BJ (cell line): Measurements from ENCODE around the gene ABCC2. TPM values are rescaled to one million over a fixed set of nuclear protein-coding genes. Genes with fewer than 3 reads are reported as not detected.
A peak's percentile ranks its signal among the peaks of the same experiment; 100 is the strongest.
"Not testable (repeated sequence)": the region's sequence is repeated elsewhere in the genome, so short reads cannot be mapped to it uniquely, and the experiment has no call there.

Experiments used
- CTCF ChIA-PET: fragments of 350-600 bp; formaldehyde crosslinking; extraction: SDS; loops from one replicate; lab custom pipeline; 2021; ENCODE audit warnings: antibody characterized with exemption, inconsistent platforms; lab: Yijun Ruan, JAX
- POLR2A ChIA-PET: fragments of 300-600 bp; sonication (Branson Sonifier 250); formaldehyde crosslinking; extraction: SDS; loops from one replicate; lab custom pipeline; 2021; ENCODE audit warnings: antibody characterized with exemption; lab: Charles Lee
- DNase-seq: peaks from one replicate; pipeline ENCODE4 v3.0.0-alpha.2; 2011; ENCODE audit warnings: low read depth
- H3K27me3 ChIP-seq: 2 replicates; pipeline ENCODE4 v1.6.0; 2011; ENCODE audit warnings: low read length; ENCODE audit not compliant: control insufficient read depth, insufficient read depth
- H3K36me3 ChIP-seq: 2 replicates; pipeline ENCODE4 v1.5.1; 2011; ENCODE audit warnings: low read length; ENCODE audit not compliant: control insufficient read depth, insufficient read depth
- H3K4me3 ChIP-seq: 2 replicates; pipeline ENCODE4 v1.5.1; 2011; ENCODE audit warnings: low read depth, mild to moderate bottlenecking, control low read depth, low read length
- polyA plus RNA-seq: library from polyadenylated mRNA; depleted of rRNA; stranded (reverse); fragments of >200 nt; gene quantifications from 2 replicates; pipeline ENCODE4 v1.2.3, GENCODE V29; 2011
- TF ChIP-seq, protein P1 (sequence below): IDR thresholded peaks from 2 replicates; pipeline ENCODE4 v1.5.1; 2011; ENCODE audit warnings: low read depth, mild to moderate bottlenecking, control low read depth, inconsistent platforms, low read length, moderate library complexity; ENCODE audit not compliant: insufficient read depth

Gene ABCC2
- polyA plus RNA-seq, 1 experiment, result 0.23 TPM

- TF ChIP-seq, protein P1, sequence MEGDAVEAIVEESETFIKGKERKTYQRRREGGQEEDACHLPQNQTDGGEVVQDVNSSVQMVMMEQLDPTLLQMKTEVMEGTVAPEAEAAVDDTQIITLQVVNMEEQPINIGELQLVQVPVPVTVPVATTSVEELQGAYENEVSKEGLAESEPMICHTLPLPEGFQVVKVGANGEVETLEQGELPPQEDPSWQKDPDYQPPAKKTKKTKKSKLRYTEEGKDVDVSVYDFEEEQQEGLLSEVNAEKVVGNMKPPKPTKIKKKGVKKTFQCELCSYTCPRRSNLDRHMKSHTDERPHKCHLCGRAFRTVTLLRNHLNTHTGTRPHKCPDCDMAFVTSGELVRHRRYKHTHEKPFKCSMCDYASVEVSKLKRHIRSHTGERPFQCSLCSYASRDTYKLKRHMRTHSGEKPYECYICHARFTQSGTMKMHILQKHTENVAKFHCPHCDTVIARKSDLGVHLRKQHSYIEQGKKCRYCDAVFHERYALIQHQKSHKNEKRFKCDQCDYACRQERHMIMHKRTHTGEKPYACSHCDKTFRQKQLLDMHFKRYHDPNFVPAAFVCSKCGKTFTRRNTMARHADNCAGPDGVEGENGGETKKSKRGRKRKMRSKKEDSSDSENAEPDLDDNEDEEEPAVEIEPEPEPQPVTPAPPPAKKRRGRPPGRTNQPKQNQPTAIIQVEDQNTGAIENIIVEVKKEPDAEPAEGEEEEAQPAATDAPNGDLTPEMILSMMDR, result peak; percentile 75
- ChIA-PET CTCF (interaction anchor here (0.7 to 11.5 kb wide), 10 partner anchors 9 to 192 kb away, joined by 3 to 141 read pairs (median 4); partner anchors contain the start of gene DNMBP), POLR2A (no interaction called here)
- DNase-seq, result peak; percentile 41
- no peak overlapping the region for H3K4me3 ChIP-seq
- no peaks in the 10 kb centered on the region for H3K27me3 ChIP-seq
- H3K36me3 ChIP-seq, result no peaks in the 10 kb centered on the region
These were observed 72.4 kb downstream of the ABCC2 start for GRCh38 chr10:99854860-99855259.

DNA sequence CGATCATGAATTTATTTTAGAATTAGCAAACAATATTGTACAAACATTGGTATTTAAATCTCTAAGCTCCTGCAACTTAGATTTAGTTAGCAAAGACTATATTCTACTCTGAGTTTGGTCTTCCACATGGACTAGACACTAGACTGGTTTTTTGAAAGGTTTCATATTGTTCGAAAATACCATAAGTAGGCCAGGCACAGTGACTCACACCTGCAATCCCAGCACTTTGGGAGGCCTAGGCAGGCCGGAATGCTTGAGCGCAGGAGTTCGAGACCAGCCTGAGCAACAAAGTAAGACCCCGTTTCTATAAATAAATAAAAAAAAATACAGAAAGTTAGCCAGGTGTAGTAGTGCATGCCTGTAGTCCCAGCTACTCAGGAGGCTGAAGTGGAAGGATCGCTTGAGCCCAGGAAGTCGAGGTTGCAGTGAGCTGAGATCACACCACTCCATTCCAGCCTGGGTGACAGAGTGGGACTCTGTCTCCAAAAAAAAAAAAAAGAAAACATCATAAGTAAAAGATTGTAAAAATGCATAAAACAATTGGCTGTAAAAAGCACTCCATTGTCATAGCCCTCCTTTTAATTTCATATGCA is 73.1 kb downstream of the ABCC2 start:
- no peak overlapping the region for H3K4me3 ChIP-seq
- no peaks in the 10 kb centered on the region for H3K27me3 ChIP-seq
- CTCF ChIA-PET, result interaction anchor here (0.7 to 11.5 kb wide), 8 partner anchors 10 to 192 kb away, joined by 3 to 141 read pairs (median 4); partner anchors contain the start of gene DNMBP
- TF ChIP-seq, protein P1, result no peak
- POLR2A ChIA-PET, result no interaction called here
- H3K36me3 ChIP-seq, result no peaks in the 10 kb centered on the region
- no peak for DNase-seq

- no peaks in the 10 kb centered on the region for H3K27me3 ChIP-seq
- POLR2A ChIA-PET, result no interaction called here
- TF ChIP-seq, protein P1, result no peak
- CTCF ChIA-PET, result interaction anchor here (0.6 to 11.5 kb wide), 8 partner anchors 8 to 188 kb away, joined by 3 to 141 read pairs (median 4); partner anchors contain the start of gene DNMBP
- no peak overlapping the region for H3K4me3 ChIP-seq
- DNase-seq, result no peak
- H3K36me3 ChIP-seq, result no peaks in the 10 kb centered on the region
These were observed 76.4 kb downstream of the ABCC2 start for GRCh38 chr10:99858849-99859248.

DNA sequence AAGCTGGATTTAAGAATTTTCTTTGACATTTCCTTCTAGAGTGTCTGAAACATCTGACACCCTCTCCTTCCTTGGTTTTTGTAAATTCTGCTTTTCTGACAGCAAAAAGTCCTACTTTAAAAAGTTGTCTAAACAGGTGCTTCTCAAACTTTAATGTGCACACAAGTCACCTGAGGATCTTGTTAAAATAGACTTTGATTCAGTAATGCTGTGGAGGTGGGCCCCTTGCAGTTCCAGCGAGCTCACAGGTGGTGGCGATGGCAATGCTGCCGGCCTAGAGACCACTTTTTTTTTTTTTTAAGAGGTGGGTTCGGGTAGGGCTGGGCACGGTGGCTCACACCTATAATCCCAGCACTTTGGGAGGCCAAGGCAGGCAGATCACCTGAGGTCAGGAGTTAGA is 77.1 kb downstream of the ABCC2 start:
- TF ChIP-seq, protein P1, result peak; percentile 29
- DNase-seq, result no peak
- POLR2A ChIA-PET, result no interaction called here
- Histone ChIP-seq H3K36me3 (no peaks in the 10 kb centered on the region), H3K27me3 (no peaks in the 10 kb centered on the region), H3K4me3 (no peak overlapping the region)
- CTCF ChIA-PET, result interaction anchor here (0.6 to 11.5 kb wide), 7 partner anchors 11 to 188 kb away, joined by 3 to 141 read pairs (median 5); partner anchors contain the start of gene DNMBP

GRCh38 chr10:99860466-99860865 is 78.0 kb downstream of the ABCC2 start:
- DNase-seq, result no peak
- TF ChIP-seq, protein P1, result no peak
- POLR2A ChIA-PET, result no interaction called here
- Histone ChIP-seq H3K4me3 (no peak overlapping the region), H3K27me3 (no peaks in the 10 kb centered on the region), H3K36me3 (no peaks in the 10 kb centered on the region)
- CTCF ChIA-PET, result interaction anchor here (0.8 to 11.5 kb wide), 3 partner anchors 14 to 187 kb away, joined by 3 to 141 read pairs (median 10); partner anchors contain the start of gene DNMBP

DNA sequence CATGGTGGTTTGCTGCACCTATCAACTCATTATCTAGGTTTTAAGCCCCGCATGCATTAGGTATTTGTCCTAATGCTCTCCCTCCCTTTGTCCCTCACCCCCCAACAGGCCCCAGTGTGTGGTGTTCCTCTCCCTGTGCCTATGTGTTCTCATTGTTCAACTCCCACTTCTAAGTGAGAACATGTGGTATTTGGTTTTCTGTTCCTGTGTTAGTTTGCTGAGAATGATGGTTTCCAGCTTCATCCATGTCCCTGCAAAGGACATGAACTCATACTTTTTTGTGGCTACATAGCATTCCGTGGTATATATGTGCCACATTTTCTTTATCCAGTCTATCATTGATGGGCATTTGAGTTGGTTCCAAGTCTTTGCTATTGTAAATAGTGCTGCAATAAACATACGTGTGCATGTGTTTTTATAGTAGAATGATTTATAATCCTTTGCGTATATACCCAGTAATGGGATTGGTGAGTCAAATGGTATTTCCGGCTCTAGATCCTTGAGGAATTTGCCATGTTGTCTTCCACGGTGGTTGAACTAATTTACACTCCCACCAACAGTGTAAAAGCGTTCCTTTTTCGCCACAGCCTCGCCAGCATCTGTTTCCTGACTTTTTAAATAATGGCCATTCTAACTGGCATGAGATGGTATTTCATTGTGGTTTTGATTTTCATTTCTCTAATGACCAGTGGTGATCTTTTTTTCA is 81.2 kb downstream of the ABCC2 start:
- H3K36me3 ChIP-seq, H3K27me3 ChIP-seq, H3K4me3 ChIP-seq, POLR2A ChIA-PET: not testable (repeated sequence)
- DNase-seq, result peak; percentile 30
- CTCF ChIA-PET, result interaction anchor here (3.2 kb wide), 1 partner anchor 18 kb away, joined by 10 read pairs; no protein-coding TSS in a partner anchor

- POLR2A ChIA-PET, H3K36me3 ChIP-seq, H3K4me3 ChIP-seq, H3K27me3 ChIP-seq, DNase-seq: not testable (repeated sequence)
- CTCF ChIA-PET, result interaction anchor here (0.6 to 1.4 kb wide), 3 partner anchors 8 to 21 kb away, joined by 3 to 4 read pairs (median 3); no protein-coding TSS in a partner anchor
These were observed 84.8 kb downstream of the ABCC2 start for GRCh38 chr10:99867250-99867649.
